Nephron progenitor cell (in vitro differentiated cells): Measurements from ENCODE around the gene NDUFA3.

Experiments
- DNase-seq: peaks from one replicate; pipeline ENCODE4 v3.0.0; 2021
- H3K27ac Mint-ChIP-seq: 2 replicates; pipeline ENCODE4 v1.8.0; 2021; ENCODE audit warnings: mild to moderate bottlenecking, moderate library complexity, mixed read lengths
- H3K27me3 Mint-ChIP-seq: 2 replicates; pipeline ENCODE4 v1.8.0; 2021; ENCODE audit warnings: mild to moderate bottlenecking, low read depth, mixed read lengths; ENCODE audit not compliant: poor library complexity
- H3K36me3 Mint-ChIP-seq: 2 replicates; pipeline ENCODE4 v1.8.0; 2021; ENCODE audit warnings: low read depth, mixed read lengths
- H3K4me1 Mint-ChIP-seq: 2 replicates; pipeline ENCODE4 v1.8.0; 2021; ENCODE audit warnings: mixed read lengths
- H3K4me3 Mint-ChIP-seq: 2 replicates; pipeline ENCODE4 v1.8.0; 2021; ENCODE audit warnings: mild to moderate bottlenecking, moderate library complexity, mixed read lengths
- H3K9me3 Mint-ChIP-seq: 2 replicates; pipeline ENCODE4 v1.8.0; 2021; ENCODE audit warnings: mild to moderate bottlenecking, moderate library complexity, mixed read lengths
- CTCF ChIP-seq: fragments of 200-600 bp; sonication (generic); IDR thresholded peaks from 2 replicates; pipeline ENCODE4 v1.5.0; 2021; ENCODE audit warnings: antibody characterized with exemption

The NDUFA3 gene

GRCh38 chr19:54102421-54103169 lies at the start of gene NDUFA3:
Gene NDUFA3 (plus strand): TSS chr19:54102855. CDS start chr19:54102879, 24 bp downstream.
- Mint-ChIP-seq H3K36me3 (peaks cover 22% of the 10 kb centered on the region), H3K27ac (no peak within 1 kb of the TSS), H3K27me3 (peaks cover 27% of the 10 kb centered on the region), H3K4me1 (peaks cover 27% of the 10 kb centered on the region), H3K9me3 (no peaks in the 10 kb centered on the region), H3K4me3 (peak within 1 kb of the TSS; percentile 98)
- TF ChIP-seq CTCF = no peak
- peak; percentile 95 for DNase-seq

- no peaks in the 10 kb centered on the region for H3K4me1 Mint-ChIP-seq
- H3K4me3 Mint-ChIP-seq = no peak overlapping the region
- no peaks in the 10 kb centered on the region for H3K36me3 Mint-ChIP-seq
- DNase-seq = no peak
- H3K9me3 Mint-ChIP-seq = peaks cover 3% of the 10 kb centered on the region
- peaks cover 19% of the 10 kb centered on the region for H3K27me3 Mint-ChIP-seq
- TF ChIP-seq CTCF = no peak
- H3K27ac Mint-ChIP-seq = no peak overlapping the region
Observed at GRCh38 chr19:54062643-54063042, 40.0 kb upstream of the NDUFA3 start.

GRCh38 chr19:54063350-54064116 lies 39.1 kb upstream of the NDUFA3 start, which contains the start of gene VSTM1:
Gene VSTM1 (minus strand): TSS chr19:54063897. CDS start chr19:54063777, 120 bp downstream.
- no peak for DNase-seq
- Mint-ChIP-seq H3K27me3 (peaks cover 19% of the 10 kb centered on the region), H3K36me3 (no peaks in the 10 kb centered on the region), H3K9me3 (peaks cover 3% of the 10 kb centered on the region), H3K4me3 (no peak within 1 kb of the TSS), H3K4me1 (no peaks in the 10 kb centered on the region), H3K27ac (no peak within 1 kb of the TSS)
- TF ChIP-seq CTCF = no peak

- H3K9me3 Mint-ChIP-seq = peaks cover 21% of the 10 kb centered on the region
- no peaks in the 10 kb centered on the region for H3K4me1 Mint-ChIP-seq
- no peak for TF ChIP-seq CTCF
- peaks cover 11% of the 10 kb centered on the region for H3K27me3 Mint-ChIP-seq
- DNase-seq = no peak
- no peaks in the 10 kb centered on the region for H3K36me3 Mint-ChIP-seq
- no peak overlapping the region for H3K27ac Mint-ChIP-seq
- no peak overlapping the region for H3K4me3 Mint-ChIP-seq
Observed at GRCh38 chr19:54069470-54069869, 33.2 kb upstream of the NDUFA3 start.

- Mint-ChIP-seq H3K9me3 (peaks cover 18% of the 10 kb centered on the region), H3K27ac (no peak overlapping the region), H3K4me3 (no peak overlapping the region), H3K27me3 (peaks cover 20% of the 10 kb centered on the region), H3K4me1 (no peaks in the 10 kb centered on the region), H3K36me3 (no peaks in the 10 kb centered on the region)
- TF ChIP-seq CTCF = no peak
- DNase-seq = no peak
Observed at GRCh38 chr19:54073829-54074228, 28.8 kb upstream of the NDUFA3 start.
